NCI-H345 (cell line): ENCODE results near the gene TXNDC12.

Experiments
- DNase-seq: peaks from one replicate; lab custom pipeline; 2025; lab: John Stamatoyannopoulos, UW

Gene TXNDC12

DNA sequence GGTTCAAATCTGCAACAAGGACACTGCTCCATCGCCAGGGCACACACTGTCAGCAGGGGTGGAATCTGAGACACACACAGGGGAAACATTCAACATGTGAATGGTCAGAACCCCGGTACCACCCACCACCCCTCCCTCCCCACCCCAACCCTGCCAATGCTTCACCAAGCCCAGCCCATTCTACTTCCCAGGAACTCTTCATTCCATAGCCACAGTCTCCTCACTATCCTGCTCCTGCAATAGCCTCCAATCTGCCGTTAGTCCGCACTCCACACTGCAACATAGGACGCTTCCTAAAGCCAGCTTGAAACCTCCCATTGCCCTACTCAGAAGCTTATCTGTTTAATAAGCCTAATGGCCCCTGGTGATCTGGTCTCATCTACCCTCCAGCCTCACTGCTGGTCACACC lies 57.0 kb downstream of the TXNDC12 start:
- DNase-seq = no peak

DNA sequence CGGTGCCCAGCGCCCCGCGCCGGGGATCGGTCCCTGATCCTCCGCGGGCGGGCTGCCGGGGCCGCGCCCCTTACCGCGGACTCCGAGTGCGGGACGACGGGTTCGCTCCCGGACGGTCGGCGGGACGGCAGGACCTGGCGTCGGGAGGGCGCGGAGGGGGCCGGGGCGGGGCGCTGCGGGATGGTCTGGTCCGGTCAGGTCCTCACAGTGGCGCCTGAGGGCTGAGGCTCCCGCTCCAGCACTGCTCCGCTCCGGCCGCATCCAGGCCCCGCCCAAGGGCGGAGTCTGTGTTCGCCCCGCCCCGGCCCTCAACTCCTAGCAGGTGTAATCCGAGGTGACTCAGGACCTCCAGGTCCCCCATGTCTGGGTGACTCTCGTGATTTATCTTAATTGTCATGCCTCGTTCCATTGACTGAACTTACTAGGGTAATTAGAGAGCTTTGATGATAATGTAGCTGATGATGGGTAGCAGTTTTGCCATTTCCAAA lies 64.5 kb downstream of the TXNDC12 start, which contains the start of gene RAB3B:
Gene RAB3B (minus strand): TSS at position 223 of the 488 bp plus-strand sequence. CDS start 13,583 bp downstream, outside the sequence.
- DNase-seq = peak; percentile 87

DNA sequence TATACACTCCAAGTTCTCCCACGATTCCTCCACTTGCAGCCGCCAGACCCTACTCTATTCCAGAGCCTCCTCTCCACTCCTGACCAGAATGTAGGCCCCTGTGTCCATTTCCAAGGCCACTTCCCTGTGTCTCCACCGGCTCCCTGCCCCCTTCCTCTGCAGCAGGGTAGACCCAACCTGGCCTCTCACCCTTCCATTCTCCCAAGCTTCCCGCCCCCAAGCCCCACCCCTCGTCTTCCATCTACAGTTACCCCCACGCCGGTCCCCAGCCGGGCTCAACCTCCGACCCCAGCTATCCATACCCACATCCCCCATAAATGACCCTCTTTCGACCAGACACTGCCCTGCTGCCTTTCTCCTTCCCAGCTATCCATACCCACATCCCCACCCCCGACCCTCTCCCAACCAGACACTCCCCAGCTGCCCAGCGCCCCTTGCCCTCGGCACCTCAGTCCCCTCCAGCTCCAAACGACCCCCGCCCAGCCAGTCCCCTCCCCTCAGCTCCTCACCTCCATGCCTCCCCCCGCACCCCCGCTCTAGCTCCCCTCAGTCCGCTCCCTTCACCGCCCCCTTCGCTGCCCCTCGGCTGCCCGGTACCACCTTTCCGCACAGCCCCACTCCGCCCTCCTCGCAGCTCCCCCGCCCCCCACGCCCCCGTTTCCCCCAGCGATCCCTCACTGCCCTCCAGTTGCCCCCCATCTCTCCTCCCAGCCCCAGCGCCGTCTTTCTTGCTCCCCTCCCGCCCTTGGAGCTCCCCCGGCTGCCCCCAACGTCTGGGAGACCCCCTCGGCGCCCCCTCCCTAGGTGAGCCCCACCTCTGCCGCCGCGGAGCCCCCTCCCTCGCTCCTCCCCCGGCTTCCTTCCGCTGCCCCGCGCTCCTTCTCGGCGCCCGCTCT lies 65.2 kb downstream of the TXNDC12 start:
- DNase-seq = no peak

DNA sequence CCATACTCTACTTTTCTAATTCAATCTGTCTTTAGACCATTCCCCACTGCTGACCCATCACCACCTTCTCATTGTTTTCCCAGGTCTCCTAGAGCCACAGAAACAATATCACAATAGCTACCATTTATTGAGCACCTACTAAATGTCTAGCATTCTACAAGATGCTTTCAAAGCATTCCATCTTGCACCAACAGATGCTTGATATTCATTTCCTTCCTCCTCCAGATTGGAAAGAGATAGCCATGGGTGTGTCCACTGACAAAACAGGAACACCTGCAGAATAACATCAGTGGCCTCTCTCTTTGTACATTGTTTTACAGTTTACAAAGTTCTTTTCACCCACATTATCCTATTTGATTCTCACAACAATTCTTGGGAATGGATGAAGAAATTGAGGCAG lies 66.7 kb downstream of the TXNDC12 start:
- no peak for DNase-seq

DNA sequence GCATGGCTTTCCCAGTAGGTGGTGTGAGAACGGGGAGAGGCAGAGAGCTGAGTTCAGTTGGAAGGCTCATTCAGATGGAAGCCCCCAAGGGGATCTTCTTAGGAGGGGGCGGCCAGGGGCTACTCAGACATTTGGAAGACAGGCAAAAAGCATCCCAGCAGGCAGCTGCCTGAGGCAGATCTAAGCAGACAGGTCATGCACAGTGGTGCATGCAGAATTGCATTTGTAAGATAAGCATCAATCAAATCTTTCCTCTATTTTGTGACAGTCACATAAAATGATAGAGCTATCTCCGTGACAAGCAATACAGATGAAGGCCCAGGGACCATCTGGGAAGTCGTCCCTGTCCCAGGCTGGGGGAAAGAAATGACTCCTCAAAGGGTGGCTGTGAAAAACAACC lies 68.3 kb downstream of the TXNDC12 start:
- DNase-seq = peak; percentile 57

DNA sequence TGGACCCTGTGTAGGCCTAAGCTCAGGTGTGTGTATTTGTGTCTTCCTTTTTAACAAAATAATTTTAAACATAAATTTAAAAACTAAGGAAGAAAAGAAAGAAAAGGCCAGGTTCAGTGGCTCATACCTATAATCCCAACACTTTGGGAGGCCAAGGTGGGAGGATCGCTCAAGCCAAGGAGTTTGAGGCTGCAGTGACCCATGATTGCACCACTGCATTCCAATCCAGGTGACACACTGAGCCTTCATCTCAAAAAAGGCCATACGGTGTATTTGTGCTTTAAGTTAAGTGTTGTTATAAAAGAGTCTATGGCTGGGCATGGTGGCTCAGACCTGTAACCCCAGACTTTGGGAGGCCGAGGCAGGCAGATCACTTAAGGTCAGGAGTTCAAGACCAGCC lies 72.8 kb downstream of the TXNDC12 start:
- DNase-seq = no peak

DNA sequence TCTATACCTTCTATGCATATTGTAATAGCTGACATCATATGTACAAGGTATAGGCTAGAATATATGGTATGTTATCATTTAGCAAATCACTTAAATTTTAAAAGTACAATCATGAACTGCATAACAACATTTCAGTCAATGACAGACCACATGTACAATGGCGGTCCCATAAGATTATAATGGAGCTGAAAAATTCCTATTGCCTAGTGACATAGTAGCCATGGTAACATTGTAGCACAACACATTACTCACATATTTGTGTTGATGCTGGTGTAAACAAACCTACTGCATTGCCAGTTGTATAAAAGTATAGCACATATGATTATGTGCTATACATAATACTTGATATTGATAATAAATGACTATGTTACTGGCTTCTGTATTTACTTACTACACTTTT lies 73.4 kb downstream of the TXNDC12 start:
- DNase-seq = no peak

DNA sequence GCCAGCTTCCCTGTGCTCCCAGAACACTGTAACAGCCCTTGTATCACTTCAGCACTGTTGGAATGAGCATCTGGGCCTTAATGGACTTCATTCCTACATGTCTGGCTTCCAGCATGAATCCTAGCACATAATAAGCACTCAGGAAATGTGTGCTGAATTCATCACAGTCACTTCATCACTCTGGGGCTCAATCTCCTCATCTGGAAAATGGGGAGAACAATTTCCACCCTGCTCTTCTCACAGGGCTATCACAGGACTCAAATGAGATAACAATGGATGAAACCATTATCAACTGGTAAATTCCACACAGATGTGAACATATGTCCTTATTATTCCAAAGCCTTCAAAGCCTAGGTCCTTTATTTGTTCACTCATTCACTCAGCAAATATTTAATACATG lies 76.9 kb downstream of the TXNDC12 start:
- DNase-seq = no peak

DNA sequence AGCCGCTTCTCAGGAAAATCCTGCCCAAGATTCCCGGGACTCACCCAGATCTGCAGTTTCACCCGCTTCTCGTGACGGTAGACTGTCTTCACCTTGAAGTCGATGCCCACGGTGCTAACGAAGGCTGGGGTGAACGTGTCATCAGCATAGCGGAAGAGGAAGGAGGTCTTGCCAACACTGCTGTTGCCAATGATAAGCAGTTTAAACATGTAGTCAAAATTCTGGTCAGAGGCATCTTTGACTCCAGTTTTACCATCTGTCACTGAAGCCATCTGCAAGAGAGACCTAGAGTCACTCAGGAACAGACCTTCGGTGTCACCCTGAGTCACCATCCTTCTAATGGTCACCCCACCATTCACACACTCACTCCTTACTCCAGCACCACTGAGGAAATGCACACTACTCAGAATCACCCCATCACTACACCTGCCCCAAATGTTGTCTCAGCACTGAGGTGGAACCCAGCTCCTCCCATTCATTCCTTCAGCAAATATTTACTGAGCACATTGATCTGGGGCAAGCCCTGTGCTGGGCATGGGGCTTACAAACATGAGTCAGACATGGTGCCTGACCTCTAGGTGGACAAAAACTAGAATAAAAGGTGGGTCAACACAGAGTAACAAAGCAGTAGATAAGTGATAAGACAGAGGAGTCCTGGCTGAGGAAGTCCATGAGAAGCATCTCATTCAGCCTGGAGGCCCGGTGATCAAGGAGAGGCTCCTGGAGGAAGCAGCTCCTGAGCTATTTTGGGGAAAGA lies 78.0 kb downstream of the TXNDC12 start:
- peak; percentile 41 for DNase-seq

DNA sequence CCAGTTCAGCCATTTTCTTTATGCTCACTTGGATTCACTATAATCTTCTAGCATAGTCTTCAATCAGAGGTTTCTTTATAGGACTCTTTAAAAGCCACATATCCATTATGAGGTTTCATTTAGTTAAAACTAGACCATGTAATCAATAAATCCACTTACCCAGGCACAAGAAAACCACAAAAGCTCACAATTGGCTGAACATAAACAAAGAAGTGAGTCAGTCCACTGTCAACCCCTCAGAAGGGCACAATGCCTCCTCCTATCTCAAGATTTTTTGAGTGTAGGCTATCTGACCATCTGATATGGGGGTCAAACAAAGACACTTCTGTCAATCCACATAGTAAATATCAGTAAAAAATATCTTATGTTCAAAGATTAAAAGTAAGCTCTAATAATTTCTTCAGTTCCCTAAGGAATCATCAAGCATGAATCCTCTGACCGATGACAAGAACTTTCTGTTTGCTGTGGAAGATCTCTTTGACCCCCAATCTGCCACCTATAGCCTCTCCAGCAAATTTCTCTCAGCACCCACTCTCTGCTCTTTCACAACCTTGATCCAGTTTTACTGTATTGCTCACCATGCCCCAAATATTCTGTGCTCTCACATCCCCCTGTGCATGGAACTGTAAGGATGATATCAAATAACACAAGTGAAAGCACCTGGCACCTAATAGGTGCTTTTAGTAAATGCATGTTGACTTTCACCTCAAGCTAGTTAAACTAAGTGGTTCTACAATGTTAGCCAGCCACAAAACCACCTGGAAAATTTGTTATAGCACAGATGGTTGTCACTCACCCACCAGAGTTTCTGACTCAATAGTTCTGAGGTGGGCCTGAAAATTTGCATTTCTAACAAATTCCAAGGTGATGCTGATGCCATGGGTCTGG lies 81.2 kb downstream of the TXNDC12 start:
- DNase-seq = peak; percentile 57
